Mesendoderm (in vitro differentiated cells): ENCODE data around the gene RABGAP1L.

ENCODE experiments used
- DNase-seq: peaks from one replicate; pipeline ENCODE4 v3.0.0; 2013
- H2AK5ac ChIP-seq: 2 replicates; pipeline ENCODE4 v1.6.1; 2013; ENCODE audit warnings: low read length, inconsistent platforms
- H2BK120ac ChIP-seq: 2 replicates; pipeline ENCODE4 v1.6.1; 2013; ENCODE audit warnings: low read depth, mild to moderate bottlenecking, low read length, moderate library complexity, mixed read lengths
- H2BK15ac ChIP-seq: replicated peaks from 2 replicates; pipeline ENCODE4 v1.6.1; 2013; ENCODE audit warnings: low read depth, mild to moderate bottlenecking, moderate library complexity
- H2BK5ac ChIP-seq: 2 replicates; pipeline ENCODE4 v1.6.1; 2013; ENCODE audit warnings: low read length, inconsistent platforms
- H3K18ac ChIP-seq: 2 replicates; pipeline ENCODE4 v1.6.1; 2013; ENCODE audit warnings: mild to moderate bottlenecking, low read length, mixed read lengths
- H3K23ac ChIP-seq: one replicate; pipeline ENCODE4 v1.6.1; 2013; ENCODE audit warnings: low read length
- H3K27ac ChIP-seq: 2 replicates; pipeline ENCODE4 v1.5.1; 2013; ENCODE audit warnings: low read depth, mild to moderate bottlenecking, inconsistent platforms, low read length, moderate library complexity
- H3K27me3 ChIP-seq: 2 replicates; pipeline ENCODE4 v1.6.1; 2013; ENCODE audit warnings: low read length, control low read depth, mild to moderate bottlenecking, inconsistent platforms; ENCODE audit not compliant: insufficient read depth, poor library complexity
- H3K36me3 ChIP-seq: 2 replicates; pipeline ENCODE4 v1.6.1; 2013; ENCODE audit warnings: low read length, inconsistent platforms; ENCODE audit not compliant: control insufficient read depth, insufficient read depth
- H3K4ac ChIP-seq: one replicate; pipeline ENCODE4 v1.6.1; 2013; ENCODE audit warnings: low read depth, mild to moderate bottlenecking, low read length, moderate library complexity
- H3K4me1 ChIP-seq: 2 replicates; pipeline ENCODE4 v1.6.1; 2013; ENCODE audit warnings: low read depth, low read length, inconsistent platforms; ENCODE audit not compliant: control insufficient read depth
- H3K4me2 ChIP-seq: 2 replicates; pipeline ENCODE4 v1.6.1; 2013; ENCODE audit warnings: low read length
- H3K4me3 ChIP-seq: 2 replicates; pipeline ENCODE4 v1.5.1; 2013; ENCODE audit warnings: mild to moderate bottlenecking, low read length
- H3K56ac ChIP-seq: one replicate; pipeline ENCODE4 v1.6.1; 2013; ENCODE audit warnings: low read length
- H3K79me1 ChIP-seq: 2 replicates; pipeline ENCODE4 v1.6.1; 2013; ENCODE audit warnings: low read length, inconsistent platforms
- H3K79me2 ChIP-seq: 2 replicates; pipeline ENCODE4 v1.6.1; 2013; ENCODE audit warnings: mild to moderate bottlenecking, low read length; ENCODE audit not compliant: control insufficient read depth, insufficient read depth
- H3K9ac ChIP-seq: 2 replicates; pipeline ENCODE4 v1.6.1; 2013; ENCODE audit warnings: low read length, inconsistent platforms
- H4K5ac ChIP-seq: one replicate; pipeline ENCODE4 v1.6.1; 2013; ENCODE audit warnings: low read length
- H4K8ac ChIP-seq: one replicate; pipeline ENCODE4 v1.6.1; 2013; ENCODE audit warnings: low read depth, mild to moderate bottlenecking, control low read depth, low read length, moderate library complexity
- WGBS: extraction: QIAGEN DNeasy Blood & Tissue Kit; methylation state at CpG from one replicate; pipeline ENCODE4 v1.1.7; 2013; ENCODE audit warnings: low lambda C conversion rate, missing lambda C conversion rate; ENCODE audit not compliant: insufficient coverage; ENCODE audit errors: extremely low coverage; 5-methylcytosine and 5-hydroxymethylcytosine counted together

The RABGAP1L gene

GRCh38 chr1:174206148-174206836, 47.0 kb downstream of the RABGAP1L start:
- Histone ChIP-seq H3K79me2 (no peaks in the 10 kb centered on the region), H2AK5ac (no peak overlapping the region), H3K4me2 (no peak overlapping the region), H3K36me3 (no peaks in the 10 kb centered on the region), H3K27ac (no peak overlapping the region), H2BK5ac (no peak overlapping the region), H2BK15ac (no peak overlapping the region), H3K4me3 (no peak overlapping the region), H3K4me1 (no peaks in the 10 kb centered on the region), H3K9ac (no peak overlapping the region), H4K8ac (no peak overlapping the region), H4K5ac (no peak overlapping the region), H3K18ac (no peak overlapping the region), H3K56ac (no peak overlapping the region), H3K79me1 (peaks cover 2% of the 10 kb centered on the region), H2BK120ac (no peak overlapping the region), H3K4ac (no peak overlapping the region), H3K27me3 (no peaks in the 10 kb centered on the region), H3K23ac (no peak overlapping the region)
- WGBS, result 100% methylated on average over 2 of the region's 5 CpGs
- DNase-seq, result no peak

GRCh38 chr1:174209347-174210187, 50.2 kb downstream of the RABGAP1L start:
- Histone ChIP-seq H2BK15ac (no peak overlapping the region), H3K4me1 (no peaks in the 10 kb centered on the region), H3K27ac (no peak overlapping the region), H3K79me1 (peaks cover 2% of the 10 kb centered on the region), H3K27me3 (no peaks in the 10 kb centered on the region), H3K4me3 (no peak overlapping the region), H3K36me3 (no peaks in the 10 kb centered on the region), H2AK5ac (no peak overlapping the region), H3K23ac (no peak overlapping the region), H3K18ac (no peak overlapping the region), H3K79me2 (no peaks in the 10 kb centered on the region), H2BK5ac (no peak overlapping the region), H3K4ac (no peak overlapping the region), H4K5ac (no peak overlapping the region), H3K4me2 (no peak overlapping the region), H3K56ac (no peak overlapping the region), H3K9ac (no peak overlapping the region), H2BK120ac (no peak overlapping the region), H4K8ac (no peak overlapping the region)
- WGBS, result no CpG with 5 or more reads among the region's 5 CpGs
- DNase-seq, result no peak

- Histone ChIP-seq H4K5ac (no peak overlapping the region), H3K27ac (no peak overlapping the region), H3K79me1 (peaks cover 2% of the 10 kb centered on the region), H2BK120ac (no peak overlapping the region), H2AK5ac (no peak overlapping the region), H2BK15ac (no peak overlapping the region), H4K8ac (no peak overlapping the region), H2BK5ac (no peak overlapping the region), H3K9ac (no peak overlapping the region), H3K4me3 (no peak overlapping the region), H3K36me3 (no peaks in the 10 kb centered on the region), H3K79me2 (no peaks in the 10 kb centered on the region), H3K4me1 (no peaks in the 10 kb centered on the region), H3K23ac (no peak overlapping the region), H3K27me3 (no peaks in the 10 kb centered on the region), H3K18ac (no peak overlapping the region), H3K4ac (no peak overlapping the region), H3K4me2 (no peak overlapping the region), H3K56ac (no peak overlapping the region)
- no peak for DNase-seq
Measured at GRCh38 chr1:174211486-174211885, 52.2 kb downstream of the RABGAP1L start.

DNA sequence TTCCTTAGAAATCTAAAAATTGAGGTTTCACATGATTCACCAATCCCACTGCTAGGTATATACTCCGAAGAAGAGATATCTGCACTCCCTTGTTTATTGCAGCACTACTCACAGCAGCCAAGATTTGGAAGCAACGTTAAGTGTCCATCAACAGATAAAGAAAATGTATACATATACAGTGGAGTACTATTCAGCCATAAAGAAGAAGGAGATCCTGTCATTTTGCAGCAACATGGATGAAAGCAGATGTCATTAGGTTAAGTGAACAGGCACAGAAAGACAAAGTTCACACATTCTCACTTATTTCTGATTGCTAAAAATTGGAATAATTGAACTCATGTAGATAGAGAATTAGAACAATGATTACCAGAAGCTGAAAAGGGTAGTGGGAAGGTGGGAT, 56.4 kb downstream of the RABGAP1L start:
- no peaks in the 10 kb centered on the region for H3K79me1 ChIP-seq
- no peaks in the 10 kb centered on the region for H3K79me2 ChIP-seq
- H3K9ac ChIP-seq, result no peak overlapping the region
- H3K18ac ChIP-seq, result no peak overlapping the region
- H2BK15ac ChIP-seq, result no peak overlapping the region
- H2AK5ac ChIP-seq, result no peak overlapping the region
- DNase-seq, result no peak
- H3K4me1 ChIP-seq, result no peaks in the 10 kb centered on the region
- WGBS, result no CpG with 5 or more reads among the region's 2 CpGs
- H3K27ac ChIP-seq, result no peak overlapping the region
- H3K23ac ChIP-seq, result no peak overlapping the region
- no peak overlapping the region for H4K8ac ChIP-seq
- no peak overlapping the region for H3K4ac ChIP-seq
- no peak overlapping the region for H4K5ac ChIP-seq
- H3K27me3 ChIP-seq, result no peaks in the 10 kb centered on the region
- H2BK120ac ChIP-seq, result no peak overlapping the region
- no peak overlapping the region for H3K4me2 ChIP-seq
- H2BK5ac ChIP-seq, result no peak overlapping the region
- H3K4me3 ChIP-seq, result no peak overlapping the region
- no peaks in the 10 kb centered on the region for H3K36me3 ChIP-seq
- H3K56ac ChIP-seq, result no peak overlapping the region

DNA sequence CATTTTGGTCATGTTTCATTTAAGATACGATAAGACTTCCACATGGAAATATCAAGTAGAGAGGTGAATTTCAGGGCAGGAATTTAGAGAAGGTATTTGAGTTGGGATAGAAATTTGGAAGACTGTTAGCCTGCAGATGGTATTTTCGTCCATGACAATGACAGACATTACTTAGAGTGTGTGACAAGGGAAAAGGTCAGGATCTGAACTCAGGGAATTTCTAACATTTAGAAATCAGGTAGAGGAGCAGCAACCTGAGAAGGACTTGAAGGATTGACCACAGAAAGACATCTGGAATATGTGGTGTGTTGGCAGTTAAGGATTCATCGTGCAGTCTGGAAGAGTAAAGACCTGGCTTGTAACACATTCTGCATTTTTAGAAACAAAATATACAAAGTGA, 57.9 kb downstream of the RABGAP1L start:
- no peak overlapping the region for H3K4me3 ChIP-seq
- DNase-seq, result peak; percentile 5
- H3K4ac ChIP-seq, result no peak overlapping the region
- H4K5ac ChIP-seq, result no peak overlapping the region
- H3K9ac ChIP-seq, result no peak overlapping the region
- no peak overlapping the region for H3K27ac ChIP-seq
- H2BK5ac ChIP-seq, result no peak overlapping the region
- no peak overlapping the region for H3K56ac ChIP-seq
- no peak overlapping the region for H3K4me2 ChIP-seq
- no peak overlapping the region for H2AK5ac ChIP-seq
- no peak overlapping the region for H2BK15ac ChIP-seq
- H3K18ac ChIP-seq, result no peak overlapping the region
- H3K23ac ChIP-seq, result no peak overlapping the region
- H3K79me1 ChIP-seq, result no peaks in the 10 kb centered on the region
- no peak overlapping the region for H2BK120ac ChIP-seq
- H3K4me1 ChIP-seq, result no peaks in the 10 kb centered on the region
- no peaks in the 10 kb centered on the region for H3K79me2 ChIP-seq
- no peaks in the 10 kb centered on the region for H3K36me3 ChIP-seq
- H4K8ac ChIP-seq, result no peak overlapping the region
- no CpG with 5 or more reads among the region's 3 CpGs for WGBS
- H3K27me3 ChIP-seq, result no peaks in the 10 kb centered on the region
